ENCODE data around the gene SLC16A3. TPM values are rescaled to one million over a fixed set of nuclear protein-coding genes. Genes with fewer than 3 reads are reported as not detected.
A peak's percentile ranks its signal among the peaks of the same experiment; 100 is the strongest.
"Not testable (repeated sequence)": the region's sequence is repeated elsewhere in the genome, so short reads cannot be mapped to it uniquely, and the experiment has no call there.

Gene SLC16A3
- total and polyA plus RNA-seq, 9 donors: 21.9 to 47.3 (median 32.7) TPM

GRCh38 chr17:82257473-82257872 lies 28.6 kb downstream of the SLC16A3 start:
- Histone ChIP-seq H3K27ac (ENCODE audit: low read length) (no peak overlapping the region), H3K4me1 (ENCODE audit: control insufficient read depth, insufficient read depth, low read length) (no peaks in the 10 kb centered on the region), H3K27me3 (ENCODE audit: control insufficient read depth, insufficient read depth, low read length) (no peaks in the 10 kb centered on the region), H3K9me3 (replicated peaks; ENCODE audit: control insufficient read depth, low read depth, low read length) (no peaks in the 10 kb centered on the region), H3K36me3 (ENCODE audit: control insufficient read depth, insufficient read depth, low read length) (peaks cover 59% of the 10 kb centered on the region), H3K4me3 (ENCODE audit: low read length) (no peak overlapping the region)
- no peak for DNase-seq
- 81% methylated on average over 7 of the region's 10 CpGs for whole genome bisulfite sequencing (ENCODE audit: insufficient coverage)

DNA sequence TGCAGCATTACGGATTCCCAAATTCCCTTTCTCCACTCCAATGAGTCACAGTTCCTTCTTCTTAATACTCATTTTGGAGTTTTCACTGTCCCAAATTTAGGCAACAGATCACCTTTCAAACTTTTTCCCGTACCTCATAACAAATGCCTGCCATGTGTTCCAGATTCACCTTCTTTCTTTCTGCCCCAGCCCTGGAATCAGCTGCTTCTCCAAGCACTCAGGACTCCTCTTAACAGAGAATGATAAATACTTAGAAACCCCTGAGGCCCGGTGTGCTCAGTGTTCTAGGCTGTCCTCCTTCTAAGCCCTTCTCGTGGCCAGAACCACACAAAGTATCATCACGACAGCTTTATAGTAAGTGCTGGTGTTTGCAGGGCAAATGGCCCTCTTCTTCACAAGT lies 29.7 kb downstream of the SLC16A3 start:
- Histone ChIP-seq H3K4me1 (ENCODE audit: control insufficient read depth, insufficient read depth, low read length) (no peaks in the 10 kb centered on the region), H3K9me3 (replicated peaks; ENCODE audit: control insufficient read depth, low read depth, low read length) (no peaks in the 10 kb centered on the region), H3K4me3 (ENCODE audit: low read length) (no peak overlapping the region), H3K27ac (ENCODE audit: low read length) (no peak overlapping the region), H3K27me3 (ENCODE audit: control insufficient read depth, insufficient read depth, low read length) (no peaks in the 10 kb centered on the region), H3K36me3 (ENCODE audit: control insufficient read depth, insufficient read depth, low read length) (peaks cover 59% of the 10 kb centered on the region)
- 76% methylated on average over 2 of the region's 5 CpGs for WGBS (ENCODE audit: insufficient coverage)
- no peak for DNase-seq

DNA sequence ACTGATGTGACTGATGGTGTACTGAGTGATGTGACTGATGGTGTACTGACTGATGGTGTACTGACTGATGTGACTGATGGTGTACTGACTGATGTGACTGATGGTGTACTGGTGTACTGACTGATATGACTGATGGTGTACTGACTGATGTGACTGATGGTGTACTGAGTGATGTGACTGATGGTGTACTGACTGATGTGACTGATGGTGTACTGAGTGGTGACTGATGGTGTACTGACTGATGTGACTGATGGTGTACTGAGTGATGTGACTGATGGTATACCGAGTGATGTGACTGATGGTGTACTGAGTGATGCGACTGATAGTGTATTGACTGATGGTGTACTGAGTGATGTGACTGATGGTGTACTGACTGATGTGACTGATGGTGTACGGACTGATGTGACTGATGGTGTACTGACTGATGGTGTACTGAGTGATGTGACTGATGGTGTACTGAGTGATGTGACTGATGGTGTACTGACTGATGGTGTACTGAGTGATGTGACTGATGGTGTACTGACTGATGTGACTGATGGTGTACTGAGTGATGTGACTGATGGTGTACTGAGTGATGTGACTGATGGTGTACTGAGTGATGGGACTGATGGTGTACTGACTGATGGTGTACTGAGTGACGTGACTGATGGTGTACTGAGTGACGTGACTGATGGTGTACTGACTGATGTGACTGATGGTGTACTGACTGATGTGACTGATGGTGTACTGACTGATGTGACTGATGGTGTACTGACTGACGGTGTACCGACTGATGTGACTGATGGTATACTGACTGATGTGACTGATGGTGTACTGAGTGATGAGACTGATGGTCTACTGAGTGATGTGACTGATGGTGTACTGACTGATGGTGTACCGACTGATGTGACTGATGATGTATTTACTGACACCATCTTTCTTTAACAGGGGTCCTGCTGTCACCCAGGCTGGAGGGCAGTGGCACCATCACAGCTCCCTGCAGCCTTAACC lies 31.4 kb downstream of the SLC16A3 start:
- 93% methylated on average over 7 of the region's 8 CpGs for WGBS (ENCODE audit: insufficient coverage)
- peaks cover 72% of the 10 kb centered on the region for H3K36me3 ChIP-seq (ENCODE audit: control insufficient read depth, insufficient read depth, low read length)
- H3K27ac ChIP-seq (ENCODE audit: low read length); H3K4me1 ChIP-seq (ENCODE audit: control insufficient read depth, insufficient read depth, low read length); DNase-seq; H3K27me3 ChIP-seq (ENCODE audit: control insufficient read depth, insufficient read depth, low read length); H3K4me3 ChIP-seq (ENCODE audit: low read length); H3K9me3 ChIP-seq (replicated peaks; ENCODE audit: control insufficient read depth, low read depth, low read length): not testable (repeated sequence)

DNA sequence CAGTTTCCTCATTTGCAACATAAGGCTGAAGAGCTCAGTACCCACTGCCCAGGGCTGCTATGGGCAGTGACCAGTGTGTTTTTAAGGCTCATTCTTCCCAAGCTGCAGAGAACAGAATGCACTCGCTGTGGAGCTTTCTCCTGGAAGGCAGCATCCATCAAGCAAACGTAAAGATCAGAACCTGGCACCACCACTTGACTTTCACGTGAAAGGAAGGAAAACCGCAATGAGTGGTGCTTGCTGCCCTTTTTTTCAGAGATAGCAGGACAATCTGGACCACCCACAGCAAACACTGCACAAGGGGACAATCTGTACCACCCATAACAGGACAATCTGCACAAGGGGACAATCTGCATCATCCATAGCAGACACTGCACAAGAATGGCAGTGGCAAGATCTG lies 33.5 kb downstream of the SLC16A3 start:
- no peak for DNase-seq
- H3K27me3 ChIP-seq (ENCODE audit: control insufficient read depth, insufficient read depth, low read length): no peaks in the 10 kb centered on the region
- no peak overlapping the region for H3K4me3 ChIP-seq (ENCODE audit: low read length)
- H3K4me1 ChIP-seq (ENCODE audit: control insufficient read depth, insufficient read depth, low read length): peaks cover 5% of the 10 kb centered on the region
- H3K27ac ChIP-seq (ENCODE audit: low read length): no peak overlapping the region
- WGBS (ENCODE audit: insufficient coverage): 79% methylated on average over 4 of the region's 4 CpGs
- H3K36me3 ChIP-seq (ENCODE audit: control insufficient read depth, insufficient read depth, low read length): peaks cover 78% of the 10 kb centered on the region
- H3K9me3 ChIP-seq (replicated peaks; ENCODE audit: control insufficient read depth, low read depth, low read length): no peaks in the 10 kb centered on the region

GRCh38 chr17:82263641-82264040 lies 34.8 kb downstream of the SLC16A3 start:
- Histone ChIP-seq H3K4me1 (ENCODE audit: control insufficient read depth, insufficient read depth, low read length) (peaks cover 15% of the 10 kb centered on the region), H3K9me3 (replicated peaks; ENCODE audit: control insufficient read depth, low read depth, low read length) (no peaks in the 10 kb centered on the region), H3K36me3 (ENCODE audit: control insufficient read depth, insufficient read depth, low read length) (peaks cover 80% of the 10 kb centered on the region), H3K27ac (ENCODE audit: low read length) (no peak overlapping the region), H3K4me3 (ENCODE audit: low read length) (no peak overlapping the region), H3K27me3 (ENCODE audit: control insufficient read depth, insufficient read depth, low read length) (no peaks in the 10 kb centered on the region)
- 83% methylated on average over 9 of the region's 9 CpGs for WGBS (ENCODE audit: insufficient coverage)
- DNase-seq: no peak

DNA sequence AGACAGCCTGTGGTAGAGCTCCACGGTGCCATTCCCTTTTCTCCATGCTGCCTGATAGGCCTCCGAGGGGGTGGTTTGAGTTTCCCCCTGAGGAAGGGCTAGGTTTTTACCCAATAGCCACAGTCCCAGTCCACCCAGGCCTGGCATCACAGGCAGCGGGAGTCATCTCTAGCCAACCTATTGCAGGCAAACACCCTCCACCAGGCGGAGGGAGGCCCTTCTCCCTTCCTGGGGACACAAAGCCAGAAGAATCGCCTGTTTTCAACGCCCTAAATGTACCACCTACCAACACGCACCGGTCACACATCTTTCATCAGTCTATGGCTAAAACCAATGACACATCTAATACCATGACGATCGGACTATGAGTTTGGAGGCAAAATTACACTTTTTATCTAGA lies 37.3 kb downstream of the SLC16A3 start:
- peaks cover 22% of the 10 kb centered on the region for H3K4me1 ChIP-seq (ENCODE audit: control insufficient read depth, insufficient read depth, low read length)
- no peaks in the 10 kb centered on the region for H3K27me3 ChIP-seq (ENCODE audit: control insufficient read depth, insufficient read depth, low read length)
- H3K27ac ChIP-seq (ENCODE audit: low read length): no peak overlapping the region
- H3K4me3 ChIP-seq (ENCODE audit: low read length): no peak overlapping the region
- peaks cover 85% of the 10 kb centered on the region for H3K36me3 ChIP-seq (ENCODE audit: control insufficient read depth, insufficient read depth, low read length)
- H3K9me3 ChIP-seq (replicated peaks; ENCODE audit: control insufficient read depth, low read depth, low read length): no peaks in the 10 kb centered on the region
- 93% methylated on average over 8 of the region's 10 CpGs for WGBS (ENCODE audit: insufficient coverage)
- no peak for DNase-seq

GRCh38 chr17:82267575-82268379 lies 38.9 kb downstream of the SLC16A3 start:
- Histone ChIP-seq H3K36me3 (ENCODE audit: control insufficient read depth, insufficient read depth, low read length) (peaks cover 78% of the 10 kb centered on the region), H3K4me3 (ENCODE audit: low read length) (no peak overlapping the region), H3K9me3 (replicated peaks; ENCODE audit: control insufficient read depth, low read depth, low read length) (no peaks in the 10 kb centered on the region), H3K4me1 (ENCODE audit: control insufficient read depth, insufficient read depth, low read length) (peaks cover 34% of the 10 kb centered on the region), H3K27ac (ENCODE audit: low read length) (peak overlapping the region; percentile 48), H3K27me3 (ENCODE audit: control insufficient read depth, insufficient read depth, low read length) (no peaks in the 10 kb centered on the region)
- peak; percentile 92 for DNase-seq
- 39% methylated on average over 16 of the region's 21 CpGs for WGBS (ENCODE audit: insufficient coverage)

DNA sequence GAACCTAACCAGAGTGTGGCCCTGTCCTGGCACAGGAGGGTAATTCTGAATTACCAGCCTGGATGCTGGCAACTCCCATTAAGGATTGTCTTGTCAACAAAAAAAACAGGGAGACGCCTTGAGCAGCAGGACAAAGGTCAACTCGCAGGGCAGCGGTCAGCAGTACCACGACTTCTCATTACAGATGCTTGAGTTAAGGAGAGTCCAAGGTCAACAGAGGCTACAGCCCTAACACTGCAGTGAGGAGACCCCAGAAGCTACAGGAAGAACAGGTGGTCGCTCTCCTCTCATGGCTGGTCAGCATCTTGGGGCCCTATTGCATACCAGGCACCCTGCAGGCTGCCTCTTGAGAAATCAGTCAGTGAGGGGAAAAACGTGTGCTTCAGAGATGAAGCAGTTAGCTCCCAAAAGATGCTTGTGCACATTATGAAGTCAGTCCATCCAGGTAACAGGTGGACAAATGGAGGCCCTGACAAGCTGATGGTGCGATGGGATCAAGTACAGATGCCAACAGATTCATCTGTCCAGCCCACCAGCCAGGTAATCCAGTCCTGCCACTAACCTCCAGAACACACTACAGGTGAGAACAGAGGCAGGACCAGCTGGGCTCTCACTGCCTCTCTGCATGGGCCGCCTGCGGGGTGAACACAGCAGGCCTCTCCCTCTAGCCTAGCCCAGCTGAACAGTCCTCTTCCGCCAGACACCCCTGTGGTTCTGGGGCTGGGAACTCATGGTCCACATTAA lies 40.5 kb downstream of the SLC16A3 start:
- H3K4me3 ChIP-seq (ENCODE audit: low read length): no peak overlapping the region
- no peak for DNase-seq
- no peaks in the 10 kb centered on the region for H3K27me3 ChIP-seq (ENCODE audit: control insufficient read depth, insufficient read depth, low read length)
- WGBS (ENCODE audit: insufficient coverage): 60% methylated on average over 7 of the region's 10 CpGs
- H3K9me3 ChIP-seq (replicated peaks; ENCODE audit: control insufficient read depth, low read depth, low read length): no peaks in the 10 kb centered on the region
- peaks cover 63% of the 10 kb centered on the region for H3K36me3 ChIP-seq (ENCODE audit: control insufficient read depth, insufficient read depth, low read length)
- no peak overlapping the region for H3K27ac ChIP-seq (ENCODE audit: low read length)
- H3K4me1 ChIP-seq (ENCODE audit: control insufficient read depth, insufficient read depth, low read length): peaks cover 41% of the 10 kb centered on the region

GRCh38 chr17:82269882-82270500 lies 41.1 kb downstream of the SLC16A3 start:
- Histone ChIP-seq H3K4me3 (ENCODE audit: low read length) (no peak overlapping the region), H3K27me3 (ENCODE audit: control insufficient read depth, insufficient read depth, low read length) (no peaks in the 10 kb centered on the region), H3K4me1 (ENCODE audit: control insufficient read depth, insufficient read depth, low read length) (peaks cover 44% of the 10 kb centered on the region), H3K36me3 (ENCODE audit: control insufficient read depth, insufficient read depth, low read length) (peaks cover 57% of the 10 kb centered on the region), H3K9me3 (replicated peaks; ENCODE audit: control insufficient read depth, low read depth, low read length) (no peaks in the 10 kb centered on the region), H3K27ac (ENCODE audit: low read length) (no peak overlapping the region)
- 82% methylated on average over 12 of the region's 13 CpGs for WGBS (ENCODE audit: insufficient coverage)
- DNase-seq: no peak

Measured in muscle of leg (tissue), 11 donors.